ENCODE results near the gene TRIO.

GRCh38 chr5:14201325-14202045 is 58.3 kb downstream of the TRIO start:
- TF ChIP-seq, protein P1, sequence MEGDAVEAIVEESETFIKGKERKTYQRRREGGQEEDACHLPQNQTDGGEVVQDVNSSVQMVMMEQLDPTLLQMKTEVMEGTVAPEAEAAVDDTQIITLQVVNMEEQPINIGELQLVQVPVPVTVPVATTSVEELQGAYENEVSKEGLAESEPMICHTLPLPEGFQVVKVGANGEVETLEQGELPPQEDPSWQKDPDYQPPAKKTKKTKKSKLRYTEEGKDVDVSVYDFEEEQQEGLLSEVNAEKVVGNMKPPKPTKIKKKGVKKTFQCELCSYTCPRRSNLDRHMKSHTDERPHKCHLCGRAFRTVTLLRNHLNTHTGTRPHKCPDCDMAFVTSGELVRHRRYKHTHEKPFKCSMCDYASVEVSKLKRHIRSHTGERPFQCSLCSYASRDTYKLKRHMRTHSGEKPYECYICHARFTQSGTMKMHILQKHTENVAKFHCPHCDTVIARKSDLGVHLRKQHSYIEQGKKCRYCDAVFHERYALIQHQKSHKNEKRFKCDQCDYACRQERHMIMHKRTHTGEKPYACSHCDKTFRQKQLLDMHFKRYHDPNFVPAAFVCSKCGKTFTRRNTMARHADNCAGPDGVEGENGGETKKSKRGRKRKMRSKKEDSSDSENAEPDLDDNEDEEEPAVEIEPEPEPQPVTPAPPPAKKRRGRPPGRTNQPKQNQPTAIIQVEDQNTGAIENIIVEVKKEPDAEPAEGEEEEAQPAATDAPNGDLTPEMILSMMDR (conservative IDR thresholded peaks at IDR 0.05 in 1 of 2, IDR thresholded peaks at IDR 0.05 in 1 of 2; ENCODE audit: low read depth in 1 of 2, low read length in 2 of 2) = no peak
- no peak for TF ChIP-seq EZH2 (IDR thresholded peaks at IDR 0.05; ENCODE audit: low read length, missing control alignments)
